Measurements from ENCODE around the gene CAPN10.
A peak's percentile ranks its signal among the peaks of the same experiment; 100 is the strongest.
"Not testable (repeated sequence)": the region's sequence is repeated elsewhere in the genome, so short reads cannot be mapped to it uniquely, and the experiment has no call there.

The CAPN10 gene

GRCh38 chr2:240586198-240586918 is at the start of gene CAPN10:
TSS of gene CAPN10 (plus strand) at chr2:240586734. CDS start at chr2:240586912, 178 bp downstream.
- peak; percentile 84 to 95 for DNase-seq

GRCh38 chr2:240538031-240538780 is 48.3 kb upstream of the CAPN10 start:
- no peak for DNase-seq

- not testable (repeated sequence) for DNase-seq
These were observed 47.4 kb upstream of the CAPN10 start for GRCh38 chr2:240539101-240539500.

- DNase-seq, result no peak
These were observed 46.6 kb upstream of the CAPN10 start for GRCh38 chr2:240539906-240540305.

GRCh38 chr2:240551288-240551687 is 35.2 kb upstream of the CAPN10 start:
- no peak for DNase-seq

- DNase-seq, result no peak
These were observed 34.7 kb upstream of the CAPN10 start for GRCh38 chr2:240551811-240552210.

GRCh38 chr2:240553956-240554480 is 32.5 kb upstream of the CAPN10 start:
- DNase-seq, result no peak

GRCh38 chr2:240554767-240555493 is 31.6 kb upstream of the CAPN10 start:
- DNase-seq, result no peak

- no peak for DNase-seq
These were observed 30.8 kb upstream of the CAPN10 start for GRCh38 chr2:240555541-240556250.

GRCh38 chr2:240556553-240557100 is 29.9 kb upstream of the CAPN10 start:
- peak; percentile 60 to 67 for DNase-seq

GRCh38 chr2:240557101-240557751 is 29.3 kb upstream of the CAPN10 start:
- DNase-seq, result no peak

- DNase-seq, result peak; percentile 61 to 71
These were observed 28.7 kb upstream of the CAPN10 start, which contains the start of gene ANKMY1 for GRCh38 chr2:240557808-240558207. TSS of gene ANKMY1 (minus strand) at chr2:240557988. CDS start at chr2:240557335, 653 bp downstream.

GRCh38 chr2:240558236-240558761 is 28.2 kb upstream of the CAPN10 start:
- no peak for DNase-seq

- DNase-seq, result no peak
These were observed 27.2 kb upstream of the CAPN10 start for GRCh38 chr2:240559286-240559685.

GRCh38 chr2:240560084-240560479 is 26.5 kb upstream of the CAPN10 start, which contains the start of gene DUSP28:
TSS of gene DUSP28 (plus strand) at chr2:240560357. CDS start at chr2:240560685, 328 bp downstream.
- peak; percentile 75 to 86 for DNase-seq

- DNase-seq, result peak; percentile 96 to 98
These were observed 25.8 kb upstream of the CAPN10 start for GRCh38 chr2:240560480-240561324.

GRCh38 chr2:240561325-240561971 is 25.1 kb upstream of the CAPN10 start:
- DNase-seq, result no peak

GRCh38 chr2:240563231-240563630 is 23.3 kb upstream of the CAPN10 start:
- not testable (repeated sequence) for DNase-seq

- DNase-seq, result no peak
These were observed 22.5 kb upstream of the CAPN10 start for GRCh38 chr2:240563951-240564560.

Measured in NCI-H1930 (cell line).